HepG2 (cell line): ENCODE results near the gene RRP36. TPM values are rescaled to one million over a fixed set of nuclear protein-coding genes. Genes with fewer than 3 reads are reported as not detected.

ENCODE experiments used
- BHLHE40 ChIP-seq: IDR thresholded peaks from 2 replicates; pipeline ENCODE4 v1.6.1; 2011; ENCODE audit warnings: low read length, improper control_type of control experiment
- CTCF ChIP-seq: sonication (generic); formaldehyde crosslinking; IDR thresholded peaks from 2 replicates; pipeline ENCODE4 v1.5.0; 2020; ENCODE audit warnings: mild to moderate bottlenecking, missing genetic modification reagents, moderate library complexity
- DDIT3 ChIP-seq: sonication (generic); formaldehyde crosslinking; IDR thresholded peaks from 2 replicates; pipeline ENCODE4 v1.4.0; 2020; ENCODE audit warnings: mild to moderate bottlenecking, missing genetic modification reagents
- FOXA3 ChIP-seq: IDR thresholded peaks from 2 replicates; pipeline ENCODE4 v1.6.1; 2016; ENCODE audit warnings: missing genetic modification reagents, missing compliant biosample characterization
- HNRNPL ChIP-seq: fragments of 200-400 bp; formaldehyde crosslinking; IDR thresholded peaks from 2 replicates; pipeline ENCODE4 v1.6.1; 2017; ENCODE audit warnings: mild to moderate bottlenecking, low read depth, low read length
- MXD4 ChIP-seq: IDR thresholded peaks from 2 replicates; pipeline ENCODE4 v1.6.1; 2016; ENCODE audit warnings: mild to moderate bottlenecking, missing biosample characterization, missing genetic modification reagents
- NR2F1 ChIP-seq, 2 experiments: fragments of 450-650 bp in 1 of 2; formaldehyde crosslinking in 1 of 2; IDR thresholded peaks; 2 replicates each; pipeline versions ENCODE4 v1.5.0 to v1.6.1; 2016 to 2020; ENCODE audit warnings: mild to moderate bottlenecking in 1 of 2, missing compliant biosample characterization in 1 of 2, missing genetic modification reagents in 1 of 2, moderate library complexity in 1 of 2
- POGZ ChIP-seq: sonication (generic); formaldehyde crosslinking; IDR thresholded peaks from 2 replicates; pipeline ENCODE4 v1.4.0; 2020; ENCODE audit warnings: mild to moderate bottlenecking, missing genetic modification reagents
- SALL1 ChIP-seq: sonication (generic); formaldehyde crosslinking; IDR thresholded peaks from 2 replicates; pipeline ENCODE4 v1.8.0; 2022; ENCODE audit warnings: mild to moderate bottlenecking, missing genetic modification reagents
- SMYD3 ChIP-seq: sonication (generic); formaldehyde crosslinking; IDR thresholded peaks from 2 replicates; pipeline ENCODE4 v1.8.1; 2023; ENCODE audit warnings: mild to moderate bottlenecking, missing genetic modification reagents
- TERF1 ChIP-seq: sonication (generic); formaldehyde crosslinking; IDR thresholded peaks from 2 replicates; pipeline ENCODE4 v1.8.0; 2022; ENCODE audit warnings: mild to moderate bottlenecking, missing genetic modification reagents, moderate library complexity
- ZBTB1 ChIP-seq: sonication (generic); formaldehyde crosslinking; IDR thresholded peaks from 2 replicates; pipeline ENCODE4 v1.4.0; 2020; ENCODE audit warnings: missing genetic modification reagents, borderline replicate concordance
- ZBTB14 ChIP-seq: sonication (generic); formaldehyde crosslinking; IDR thresholded peaks from 2 replicates; pipeline ENCODE4 v1.4.0; 2020; ENCODE audit warnings: missing genetic modification reagents
- ZBTB4 ChIP-seq: sonication (generic); formaldehyde crosslinking; IDR thresholded peaks from 2 replicates; pipeline ENCODE4 v1.4.0; 2020; ENCODE audit warnings: missing genetic modification reagents, mild to moderate bottlenecking, borderline replicate concordance
- ZMYM2 ChIP-seq: sonication (generic); formaldehyde crosslinking; IDR thresholded peaks from 2 replicates; pipeline ENCODE4 v1.8.0; 2022; ENCODE audit warnings: mild to moderate bottlenecking, missing genetic modification reagents
- ZNF362 ChIP-seq: sonication (generic); formaldehyde crosslinking; IDR thresholded peaks from 2 replicates; pipeline ENCODE4 v1.4.0; 2020; ENCODE audit warnings: missing genetic modification reagents, mild to moderate bottlenecking, borderline replicate concordance
- ZNF503 ChIP-seq: sonication (generic); formaldehyde crosslinking; IDR thresholded peaks from 2 replicates; pipeline ENCODE4 v1.4.0; 2020; ENCODE audit warnings: missing genetic modification reagents
- ZNF746 ChIP-seq: sonication (generic); formaldehyde crosslinking; IDR thresholded peaks from 2 replicates; pipeline ENCODE4 v1.8.0; 2022; ENCODE audit warnings: mild to moderate bottlenecking, missing genetic modification reagents
- polyA plus RNA-seq, 8 experiments: library from polyadenylated mRNA; depleted of rRNA in 3 of 8; stranded (reverse) in 7 of 8; unstranded in 1 of 8; fragments of >200 nt; fragmentation: Illumina TruSeq in 4 of 8; extraction: Trizol in 4 of 8; gene quantifications; 2 replicates each; pipeline versions ENCODE4 v1.2.1 to v1.2.3, GENCODE V29; 2011 to 2016; ENCODE audit warnings: low read depth in 4 of 8, missing spikeins in 1 of 8, mixed read lengths in 1 of 8; ENCODE audit not compliant: insufficient read depth in 1 of 8
- total RNA-seq, 5 experiments: library from RNA; depleted of rRNA; stranded (reverse); fragments of >200 nt; fragmentation: Illumina TruSeq; extraction: Trizol; gene quantifications; 2 replicates each; pipeline ENCODE4 v1.2.3, GENCODE V29; 2016; ENCODE audit warnings: low read depth in 1 of 5

The RRP36 gene
- total and polyA plus RNA-seq, 2 of the 13 experiments (the other 11 are each of a cell fraction or from before 2014, with no cell fraction given) = 29.5 to 144 TPM

- TF ChIP-seq CTCF (CRISPR knock-in tag) (peak; percentile 72), MXD4 (CRISPR knock-in tag) (no peak), ZMYM2 (CRISPR knock-in tag) (no peak), ZNF362 (CRISPR knock-in tag) (peak; percentile 94), HNRNPL (no peak), ZBTB4 (CRISPR knock-in tag) (0 out of 2 replicates have a peak, but pooled peaks have one; percentile 39), DDIT3 (CRISPR knock-in tag) (no peak), NR2F1 (CRISPR knock-in tag; IDR thresholded peaks at IDR 0.05) (no peak), TERF1 (CRISPR knock-in tag) (no peak), ZBTB14 (CRISPR knock-in tag) (no peak), SMYD3 (CRISPR knock-in tag) (no peak), POGZ (CRISPR knock-in tag) (no peak), SALL1 (CRISPR knock-in tag) (no peak), BHLHE40 (no peak), ZBTB1 (CRISPR knock-in tag) (no peak), FOXA3 (CRISPR knock-in tag) (no peak), ZNF503 (CRISPR knock-in tag) (no peak), ZNF746 (CRISPR knock-in tag) (no peak)
These were observed 48.7 kb downstream of the RRP36 start (continued) for GRCh38 chr6:43070028-43070632.
